ENCODE measurements around the gene ZFP91.
"Not testable (repeated sequence)": the region's sequence is repeated elsewhere in the genome, so short reads cannot be mapped to it uniquely, and the experiment has no call there.

Gene ZFP91

GRCh38 chr11:58578635-58579191 is at the start of gene ZFP91:
ZFP91 (plus strand) TSS chr11:58579063; CDS start chr11:58579282, 219 bp downstream.
- DNase-seq (ENCODE audit: low read depth in 2 of 3, low spot score in 1 of 3), result peak; percentile 91 to 95 (median 95)

GRCh38 chr11:58530236-58530635 is 48.6 kb upstream of the ZFP91 start:
- DNase-seq (ENCODE audit: low read depth in 2 of 3, low spot score in 1 of 3), result no peak

- DNase-seq (ENCODE audit: low read depth in 2 of 3, low spot score in 1 of 3), result no peak
Measured at GRCh38 chr11:58531865-58532341, 47.0 kb upstream of the ZFP91 start.

GRCh38 chr11:58546841-58547240 is 32.0 kb upstream of the ZFP91 start:
- DNase-seq (ENCODE audit: low read depth in 2 of 3, low spot score in 1 of 3), result no peak

- DNase-seq (ENCODE audit: low read depth in 2 of 3, low spot score in 1 of 3), result no peak
Measured at GRCh38 chr11:58549644-58550043, 29.2 kb upstream of the ZFP91 start.

- no peak for DNase-seq (ENCODE audit: low read depth in 2 of 3, low spot score in 1 of 3)
Measured at GRCh38 chr11:58560842-58561241, 18.0 kb upstream of the ZFP91 start.

- DNase-seq (ENCODE audit: low read depth in 2 of 3, low spot score in 1 of 3), result no peak
Measured at GRCh38 chr11:58561394-58562098, 17.3 kb upstream of the ZFP91 start.

GRCh38 chr11:58562375-58562800 is 16.5 kb upstream of the ZFP91 start:
- DNase-seq (ENCODE audit: low read depth in 2 of 3, low spot score in 1 of 3), result no peak

GRCh38 chr11:58564231-58564630 is 14.6 kb upstream of the ZFP91 start:
- DNase-seq (ENCODE audit: low read depth in 2 of 3, low spot score in 1 of 3), result no peak

GRCh38 chr11:58567889-58568512 is 10.9 kb upstream of the ZFP91 start:
- peak; percentile 55 to 74 (median 61) for DNase-seq (ENCODE audit: low read depth in 2 of 3, low spot score in 1 of 3)

GRCh38 chr11:58572906-58573305 is 6.0 kb upstream of the ZFP91 start:
- DNase-seq (ENCODE audit: low read depth in 2 of 3, low spot score in 1 of 3), result not testable (repeated sequence)

GRCh38 chr11:58573451-58574104 is 5.3 kb upstream of the ZFP91 start:
- DNase-seq (ENCODE audit: low read depth in 2 of 3, low spot score in 1 of 3), result peak; percentile 48 to 72 (median 71)

- no peak for DNase-seq (ENCODE audit: low read depth in 2 of 3, low spot score in 1 of 3)
Measured at GRCh38 chr11:58574881-58575280, 4.0 kb upstream of the ZFP91 start.

GRCh38 chr11:58575377-58576020 is 3.4 kb upstream of the ZFP91 start, which contains the start of gene LPXN:
LPXN (minus strand) TSS chr11:58575856; CDS start chr11:58575772, 84 bp downstream.
- no peak for DNase-seq (ENCODE audit: low read depth in 2 of 3, low spot score in 1 of 3)

- DNase-seq (ENCODE audit: low read depth in 2 of 3, low spot score in 1 of 3), result no peak
Measured at GRCh38 chr11:58576887-58577471, 1.9 kb upstream of the ZFP91 start.

GRCh38 chr11:58577555-58578135 is 1.2 kb upstream of the ZFP91 start:
- peak; percentile 57 to 69 (median 62) for DNase-seq (ENCODE audit: low read depth in 2 of 3, low spot score in 1 of 3)

GRCh38 chr11:58578136-58578634 is 678 bp upstream of the ZFP91 start:
- peak; percentile 82 to 91 (median 89) for DNase-seq (ENCODE audit: low read depth in 2 of 3, low spot score in 1 of 3)

GRCh38 chr11:58579192-58580129 is 598 bp downstream of the ZFP91 start:
- peak; percentile 87 to 88 (median 88) for DNase-seq (ENCODE audit: low read depth in 2 of 3, low spot score in 1 of 3)

- no peak for DNase-seq (ENCODE audit: low read depth in 2 of 3, low spot score in 1 of 3)
Measured at GRCh38 chr11:58580311-58580710, 1.4 kb downstream of the ZFP91 start.
